Activated naive CD4-positive, alpha-beta T cell treated with Interleukin-2 at 50 U/mL for 16 hours (primary cell): Measurements from ENCODE around the gene MAGEA2.
"Not testable (repeated sequence)": the region's sequence is repeated elsewhere in the genome, so short reads cannot be mapped to it uniquely, and the experiment has no call there.

Experiments
- DNase-seq: peaks from one replicate; pipeline ENCODE4 v3.0.0-alpha.2; 2020

The MAGEA2 gene

GRCh38 chrX:152706500-152706899 lies 47.1 kb downstream of the MAGEA2 start:
- DNase-seq: not testable (repeated sequence)

GRCh38 chrX:152700390-152700789 lies 53.3 kb downstream of the MAGEA2 start:
- not testable (repeated sequence) for DNase-seq
